ENCODE measurements around the gene DGCR8.

DGCR8 gene

GRCh38 chr22:20111689-20112622 is 31.9 kb downstream of the DGCR8 start:
- DNase-seq: peak in 1 of 2 experiments; percentile 26

GRCh38 chr22:20112623-20113511 is 32.8 kb downstream of the DGCR8 start:
- no peak for DNase-seq

GRCh38 chr22:20113551-20114310 is 33.7 kb downstream of the DGCR8 start:
- DNase-seq: no peak

GRCh38 chr22:20114506-20115475 is 34.8 kb downstream of the DGCR8 start:
- DNase-seq: no peak

- no peak for DNase-seq
Observed at GRCh38 chr22:20115691-20116375, 35.8 kb downstream of the DGCR8 start, which contains the start of gene RANBP1. TSS of gene RANBP1 (plus strand) at chr22:20116104. CDS start at chr22:20116185, 81 bp downstream.

- no peak for DNase-seq
Observed at GRCh38 chr22:20116376-20116950, 36.4 kb downstream of the DGCR8 start.

- peak; percentile 97 to 99 for DNase-seq
Observed at GRCh38 chr22:20116951-20117632, 37.1 kb downstream of the DGCR8 start, which contains the start of gene TRMT2A. TSS of gene TRMT2A (minus strand) at chr22:20117226. CDS start at chr22:20116906, 320 bp downstream.

GRCh38 chr22:20117633-20118299 is 37.7 kb downstream of the DGCR8 start:
- DNase-seq: peak; percentile 85 to 88

GRCh38 chr22:20118300-20119020 is 38.4 kb downstream of the DGCR8 start:
- peak in 1 of 2 experiments; percentile 42 for DNase-seq

- DNase-seq: no peak
Observed at GRCh38 chr22:20121856-20122415, 41.9 kb downstream of the DGCR8 start.

GRCh38 chr22:20123366-20124082 is 43.5 kb downstream of the DGCR8 start:
- DNase-seq: no peak

GRCh38 chr22:20124083-20124787 is 44.2 kb downstream of the DGCR8 start:
- no peak for DNase-seq

GRCh38 chr22:20125201-20126174 is 45.4 kb downstream of the DGCR8 start:
- no peak for DNase-seq

GRCh38 chr22:20126284-20127029 is 46.4 kb downstream of the DGCR8 start:
- no peak for DNase-seq

All from activated T-cell treated with anti-CD3 and anti-CD28 coated beads, Interleukin-2, amount 50 U/mL, for 48 hours (primary cell).